ENCODE measurements around the gene FXYD7.

FXYD7 gene

DNA sequence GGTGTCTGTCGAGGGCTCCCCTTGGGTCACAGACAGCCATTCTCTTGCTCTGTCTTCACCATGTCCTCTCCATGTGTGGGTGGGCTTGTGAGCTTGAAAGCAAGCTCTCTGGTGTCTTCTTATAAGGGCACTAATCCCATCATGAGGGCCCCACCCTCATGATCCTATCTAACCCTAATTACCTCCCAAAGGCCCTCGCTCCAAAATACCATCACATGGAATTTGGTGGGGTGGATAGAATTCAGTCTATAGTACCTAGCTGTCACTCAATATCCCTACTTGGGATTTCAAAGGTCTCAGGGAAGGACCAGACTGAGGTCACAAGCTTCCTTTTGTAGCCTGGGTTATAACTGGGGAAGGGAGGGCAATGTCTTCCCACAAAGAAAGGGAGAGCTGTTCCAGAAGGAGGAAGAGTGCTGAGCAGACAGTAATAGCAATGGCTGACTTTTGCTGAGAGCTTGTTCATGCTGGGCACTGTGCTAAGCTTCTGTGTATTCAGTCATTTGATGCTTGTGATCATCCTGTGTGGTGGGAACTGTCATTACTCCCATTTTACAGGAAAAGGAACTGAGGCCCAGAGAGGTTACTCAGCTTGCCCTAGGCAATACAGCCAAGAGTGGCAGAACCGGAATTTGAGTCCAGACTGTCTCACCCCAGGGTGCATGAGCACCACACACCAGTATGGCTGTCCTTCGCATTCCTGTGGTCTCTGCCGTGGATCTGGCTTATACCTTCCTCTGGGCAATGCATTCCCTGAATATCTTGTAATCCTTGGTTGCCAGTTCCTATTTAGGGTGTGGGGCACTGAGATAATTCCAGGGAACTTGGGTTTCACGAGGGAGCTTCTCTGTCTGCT is 19.6 kb downstream of the FXYD7 start:
- Histone ChIP-seq H3K4me1 (ENCODE audit: control insufficient read depth, insufficient read depth, low read length) (no peaks in the 10 kb centered on the region), H3K9ac (ENCODE audit: low read depth, low read length) (no peak overlapping the region), H3K4me3 (ENCODE audit: low read length) (no peak overlapping the region), H3K4me2 (ENCODE audit: low read length) (no peak overlapping the region), H3K27me3 (ENCODE audit: control insufficient read depth, insufficient read depth, low read length) (no peaks in the 10 kb centered on the region), H3K9me3 (replicated peaks; ENCODE audit: low read length) (peaks cover 26% of the 10 kb centered on the region), H3K36me3 (ENCODE audit: insufficient read depth, low read length) (peaks cover 87% of the 10 kb centered on the region)

DNA sequence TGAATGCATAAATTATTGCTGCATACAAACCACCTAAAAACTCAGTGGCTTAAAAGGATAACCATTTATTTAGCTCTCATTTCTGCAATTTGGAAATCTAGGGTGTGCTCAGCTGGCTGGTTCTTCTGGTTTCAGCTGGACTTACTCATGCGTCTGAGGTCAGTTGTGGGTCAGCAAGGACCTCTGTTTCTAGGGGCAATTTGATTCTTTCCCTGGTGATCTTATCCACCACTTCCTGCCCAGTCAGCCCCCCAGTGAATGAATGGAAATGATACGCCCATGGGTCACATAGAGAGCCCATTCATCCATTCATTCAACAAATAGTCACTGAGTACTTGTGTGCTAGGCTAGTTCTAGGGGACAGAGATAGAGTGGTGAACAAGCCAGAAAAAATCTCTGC is 21.4 kb downstream of the FXYD7 start:
- Histone ChIP-seq H3K27me3 (ENCODE audit: control insufficient read depth, insufficient read depth, low read length) (no peaks in the 10 kb centered on the region), H3K9ac (ENCODE audit: low read depth, low read length) (no peak overlapping the region), H3K9me3 (replicated peaks; ENCODE audit: low read length) (peaks cover 26% of the 10 kb centered on the region), H3K36me3 (ENCODE audit: insufficient read depth, low read length) (peaks cover 79% of the 10 kb centered on the region), H3K4me3 (ENCODE audit: low read length) (no peak overlapping the region), H3K4me1 (ENCODE audit: control insufficient read depth, insufficient read depth, low read length) (no peaks in the 10 kb centered on the region), H3K4me2 (ENCODE audit: low read length) (no peak overlapping the region)

- H3K4me2 ChIP-seq (ENCODE audit: low read length), result no peak overlapping the region
- H3K4me1 ChIP-seq (ENCODE audit: control insufficient read depth, insufficient read depth, low read length), result no peaks in the 10 kb centered on the region
- no peak overlapping the region for H3K4me3 ChIP-seq (ENCODE audit: low read length)
- H3K9me3 ChIP-seq (replicated peaks; ENCODE audit: low read length), result peaks cover 26% of the 10 kb centered on the region
- no peak overlapping the region for H3K9ac ChIP-seq (ENCODE audit: low read depth, low read length)
- no peaks in the 10 kb centered on the region for H3K27me3 ChIP-seq (ENCODE audit: control insufficient read depth, insufficient read depth, low read length)
- peaks cover 70% of the 10 kb centered on the region for H3K36me3 ChIP-seq (ENCODE audit: insufficient read depth, low read length)
Measured at GRCh38 chr19:35165200-35166058, 22.4 kb downstream of the FXYD7 start.

GRCh38 chr19:35166100-35167063 is 23.3 kb downstream of the FXYD7 start:
- Histone ChIP-seq H3K9ac (ENCODE audit: low read depth, low read length) (no peak overlapping the region), H3K4me3 (ENCODE audit: low read length) (no peak overlapping the region), H3K27me3 (ENCODE audit: control insufficient read depth, insufficient read depth, low read length) (no peaks in the 10 kb centered on the region), H3K36me3 (ENCODE audit: insufficient read depth, low read length) (peaks cover 61% of the 10 kb centered on the region), H3K4me2 (ENCODE audit: low read length) (no peak overlapping the region), H3K9me3 (replicated peaks; ENCODE audit: low read length) (peaks cover 26% of the 10 kb centered on the region), H3K4me1 (ENCODE audit: control insufficient read depth, insufficient read depth, low read length) (no peaks in the 10 kb centered on the region)

DNA sequence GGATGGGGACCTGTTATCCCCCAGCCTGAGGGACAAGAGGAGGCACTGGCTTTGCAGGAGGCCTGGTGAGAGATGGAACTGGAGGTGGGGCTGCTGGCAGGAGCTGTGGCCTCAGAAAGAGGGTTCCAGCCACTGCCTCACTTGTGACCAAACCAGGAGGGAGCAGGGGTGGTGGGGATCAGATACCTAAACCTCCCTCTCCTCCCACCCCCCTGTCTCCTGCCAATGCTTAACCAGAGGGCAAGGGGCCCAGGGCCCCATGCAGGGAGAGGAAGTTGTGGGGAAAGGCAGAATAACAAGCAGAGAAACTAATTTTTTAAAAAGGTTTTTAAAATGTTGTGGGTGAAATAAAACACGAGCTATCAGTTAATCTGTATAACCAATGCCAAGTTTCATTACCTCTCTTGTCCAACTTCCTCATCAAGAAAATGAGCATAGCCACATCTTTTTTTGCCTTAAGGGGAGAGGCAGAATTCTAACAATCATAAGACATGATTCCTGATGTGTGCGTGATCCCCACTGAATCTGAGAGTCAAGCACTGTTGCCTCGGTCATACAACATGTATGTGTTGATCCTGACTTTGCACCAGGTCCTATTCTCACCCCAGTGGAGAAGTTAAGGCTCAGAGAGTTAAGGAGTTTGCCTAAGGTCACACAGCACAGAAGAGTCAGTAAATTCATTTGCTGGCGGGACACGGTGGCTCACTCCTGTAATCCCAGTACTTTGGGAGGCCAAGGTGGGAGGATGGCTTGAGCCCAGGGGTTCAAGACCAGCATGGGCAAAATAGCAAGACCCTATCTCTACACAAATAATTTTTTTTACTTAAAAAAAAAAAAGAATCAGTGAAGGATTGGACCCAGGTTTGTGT is 24.4 kb downstream of the FXYD7 start:
- peaks cover 50% of the 10 kb centered on the region for H3K36me3 ChIP-seq (ENCODE audit: insufficient read depth, low read length)
- H3K4me1 ChIP-seq (ENCODE audit: control insufficient read depth, insufficient read depth, low read length), result no peaks in the 10 kb centered on the region
- H3K4me3 ChIP-seq (ENCODE audit: low read length), result no peak overlapping the region
- no peaks in the 10 kb centered on the region for H3K27me3 ChIP-seq (ENCODE audit: control insufficient read depth, insufficient read depth, low read length)
- H3K4me2 ChIP-seq (ENCODE audit: low read length), result no peak overlapping the region
- no peak overlapping the region for H3K9ac ChIP-seq (ENCODE audit: low read depth, low read length)
- H3K9me3 ChIP-seq (replicated peaks; ENCODE audit: low read length), result peaks cover 20% of the 10 kb centered on the region

DNA sequence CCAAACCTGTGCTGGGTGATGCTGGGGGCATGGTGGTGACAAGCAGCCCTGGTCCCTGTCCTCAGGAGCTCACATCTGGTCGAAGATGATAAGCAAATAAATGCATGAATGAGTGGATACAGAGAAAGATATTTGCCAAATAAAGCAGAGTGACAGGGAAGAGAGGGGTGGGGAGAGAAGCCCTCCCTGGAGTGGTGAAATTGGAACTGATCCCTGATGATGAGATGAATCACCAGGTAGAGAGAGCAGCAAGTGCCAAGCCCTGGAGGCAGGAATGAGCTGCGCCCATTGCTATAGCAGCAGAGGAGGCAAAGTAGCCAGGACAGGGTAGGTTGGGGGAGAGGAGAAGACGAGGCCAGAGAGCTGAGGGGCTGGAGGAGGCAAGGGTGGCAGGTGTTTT is 25.1 kb downstream of the FXYD7 start:
- no peak overlapping the region for H3K4me2 ChIP-seq (ENCODE audit: low read length)
- H3K4me3 ChIP-seq (ENCODE audit: low read length), result no peak overlapping the region
- peaks cover 43% of the 10 kb centered on the region for H3K36me3 ChIP-seq (ENCODE audit: insufficient read depth, low read length)
- no peaks in the 10 kb centered on the region for H3K4me1 ChIP-seq (ENCODE audit: control insufficient read depth, insufficient read depth, low read length)
- no peaks in the 10 kb centered on the region for H3K27me3 ChIP-seq (ENCODE audit: control insufficient read depth, insufficient read depth, low read length)
- peaks cover 16% of the 10 kb centered on the region for H3K9me3 ChIP-seq (replicated peaks; ENCODE audit: low read length)
- H3K9ac ChIP-seq (ENCODE audit: low read depth, low read length), result no peak overlapping the region

DNA sequence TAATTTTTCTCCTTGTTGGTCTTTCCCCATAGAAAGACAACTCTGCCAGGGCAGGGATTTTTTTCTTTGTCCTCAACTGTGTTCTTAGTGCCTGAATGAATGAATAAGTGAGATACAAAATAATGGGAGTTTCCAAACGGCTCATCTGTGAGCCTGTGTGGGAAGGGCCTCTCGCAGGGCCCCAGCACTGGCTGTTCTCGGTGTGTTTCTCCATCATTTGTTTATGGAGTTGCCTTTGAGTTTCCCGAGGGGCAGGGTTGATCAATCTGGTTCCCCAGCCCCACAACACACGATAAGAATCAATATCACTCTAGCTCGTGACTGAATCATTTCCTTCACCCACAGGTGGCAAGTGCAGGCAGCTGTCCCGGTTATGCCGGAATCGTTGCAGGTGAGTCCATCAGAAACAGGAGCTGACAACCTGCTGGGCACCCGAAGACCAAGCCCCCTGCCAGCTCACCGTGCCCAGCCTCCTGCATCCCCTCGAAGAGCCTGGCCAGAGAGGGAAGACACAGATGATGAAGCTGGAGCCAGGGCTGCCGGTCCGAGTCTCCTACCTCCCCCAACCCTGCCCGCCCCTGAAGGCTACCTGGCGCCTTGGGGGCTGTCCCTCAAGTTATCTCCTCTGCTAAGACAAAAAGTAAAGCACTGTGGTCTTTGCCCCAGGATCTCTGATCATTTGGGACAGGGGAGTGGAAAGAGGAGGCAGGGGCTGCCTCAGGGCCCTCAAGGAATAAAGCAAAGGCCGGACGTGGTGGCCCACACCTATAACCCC is 26.4 kb downstream of the FXYD7 start:
- no peaks in the 10 kb centered on the region for H3K4me1 ChIP-seq (ENCODE audit: control insufficient read depth, insufficient read depth, low read length)
- H3K4me2 ChIP-seq (ENCODE audit: low read length), result no peak overlapping the region
- peaks cover 7% of the 10 kb centered on the region for H3K9me3 ChIP-seq (replicated peaks; ENCODE audit: low read length)
- no peak overlapping the region for H3K4me3 ChIP-seq (ENCODE audit: low read length)
- no peaks in the 10 kb centered on the region for H3K27me3 ChIP-seq (ENCODE audit: control insufficient read depth, insufficient read depth, low read length)
- peaks cover 31% of the 10 kb centered on the region for H3K36me3 ChIP-seq (ENCODE audit: insufficient read depth, low read length)
- no peak overlapping the region for H3K9ac ChIP-seq (ENCODE audit: low read depth, low read length)

DNA sequence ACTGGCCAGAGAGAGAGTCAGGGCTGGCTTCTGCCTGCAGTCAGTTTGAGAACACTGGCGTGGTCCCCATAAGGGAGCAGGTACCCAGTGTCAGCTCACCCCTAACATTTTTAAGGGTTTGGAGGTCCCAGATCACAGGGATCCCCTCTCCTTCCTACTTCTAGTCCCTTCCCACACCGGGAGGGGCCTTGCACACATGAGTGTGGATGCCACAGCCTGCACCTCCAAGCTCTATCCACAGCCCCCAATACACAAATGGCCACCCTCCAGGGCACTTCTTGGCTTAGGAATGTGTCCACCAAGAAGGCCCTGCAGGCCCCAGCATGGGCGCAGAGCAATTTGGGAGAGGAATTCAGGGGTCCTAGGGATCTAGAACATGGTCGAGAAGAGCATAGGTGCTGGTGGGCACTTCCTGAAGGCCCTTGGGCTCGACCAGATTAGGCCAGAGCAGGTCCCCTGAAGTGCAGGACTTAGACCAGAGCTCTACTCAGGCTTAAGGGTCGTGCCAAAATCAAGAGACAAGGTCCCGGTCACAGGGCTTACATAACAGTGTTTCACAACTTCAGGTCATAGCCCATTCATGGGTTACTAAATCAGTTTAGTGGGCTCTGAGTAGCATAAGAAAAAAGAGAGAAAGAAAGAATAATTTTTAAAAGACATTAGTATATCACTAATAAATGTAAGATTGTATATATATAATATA is 27.5 kb downstream of the FXYD7 start:
- peaks cover 4% of the 10 kb centered on the region for H3K9me3 ChIP-seq (replicated peaks; ENCODE audit: low read length)
- H3K27me3 ChIP-seq (ENCODE audit: control insufficient read depth, insufficient read depth, low read length), result no peaks in the 10 kb centered on the region
- no peak overlapping the region for H3K4me2 ChIP-seq (ENCODE audit: low read length)
- no peaks in the 10 kb centered on the region for H3K4me1 ChIP-seq (ENCODE audit: control insufficient read depth, insufficient read depth, low read length)
- H3K9ac ChIP-seq (ENCODE audit: low read depth, low read length), result no peak overlapping the region
- H3K36me3 ChIP-seq (ENCODE audit: insufficient read depth, low read length), result peaks cover 20% of the 10 kb centered on the region
- H3K4me3 ChIP-seq (ENCODE audit: low read length), result no peak overlapping the region

DNA sequence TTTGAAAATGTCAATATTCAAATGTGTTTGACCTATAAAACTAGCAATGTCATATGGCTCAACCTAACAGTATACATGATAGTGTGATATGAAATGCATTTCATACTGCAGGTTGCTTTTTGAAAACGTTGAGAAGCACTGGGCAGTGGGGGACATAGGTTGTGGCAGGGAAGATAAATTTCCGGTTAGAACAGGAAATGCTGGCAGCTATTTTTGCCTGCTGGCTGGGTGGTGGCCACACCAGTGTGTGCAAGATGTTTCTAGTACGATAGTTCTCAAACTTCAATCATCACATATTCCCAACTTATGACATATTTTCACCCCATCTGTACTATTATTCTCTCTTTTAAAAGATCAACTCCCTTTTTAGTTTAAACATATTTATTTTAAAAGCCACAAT is 28.7 kb downstream of the FXYD7 start:
- Histone ChIP-seq H3K27me3 (ENCODE audit: control insufficient read depth, insufficient read depth, low read length) (no peaks in the 10 kb centered on the region), H3K9me3 (replicated peaks; ENCODE audit: low read length) (no peaks in the 10 kb centered on the region), H3K4me1 (ENCODE audit: control insufficient read depth, insufficient read depth, low read length) (no peaks in the 10 kb centered on the region), H3K4me3 (ENCODE audit: low read length) (no peak overlapping the region), H3K9ac (ENCODE audit: low read depth, low read length) (no peak overlapping the region), H3K4me2 (ENCODE audit: low read length) (no peak overlapping the region), H3K36me3 (ENCODE audit: insufficient read depth, low read length) (peaks cover 8% of the 10 kb centered on the region)

Measured in skeletal muscle satellite cell (primary cell).